KOPT-K1 (cell line): ENCODE measurements around the gene DNAJA3.

Source experiments
- H3K27ac ChIP-seq: fragments of 200-600 bp; sonication (generic); 2 replicates; pipeline ENCODE4 v1.5.1; 2016; ENCODE audit warnings: antibody characterized with exemption, mild to moderate bottlenecking, low read depth, low read length; ENCODE audit not compliant: poor library complexity, severe bottlenecking
- H3K36me3 ChIP-seq: fragments of 200-600 bp; sonication (generic); 2 replicates; pipeline ENCODE4 v1.5.1; 2017; ENCODE audit warnings: antibody characterized with exemption, mild to moderate bottlenecking, low read length, moderate library complexity; ENCODE audit not compliant: insufficient read depth
- H3K9me3 ChIP-seq: fragments of 200-600 bp; sonication (generic); 2 replicates; pipeline ENCODE4 v1.5.1; 2017; ENCODE audit warnings: antibody characterized with exemption, low read length, mild to moderate bottlenecking; ENCODE audit not compliant: insufficient read depth, poor library complexity, severe bottlenecking

DNAJA3 gene

GRCh38 chr16:4463522-4464163 lies 38.0 kb downstream of the DNAJA3 start:
- Histone ChIP-seq H3K27ac (peak overlapping the region; percentile 98), H3K36me3 (peaks cover 90% of the 10 kb centered on the region), H3K9me3 (no peaks in the 10 kb centered on the region)

DNA sequence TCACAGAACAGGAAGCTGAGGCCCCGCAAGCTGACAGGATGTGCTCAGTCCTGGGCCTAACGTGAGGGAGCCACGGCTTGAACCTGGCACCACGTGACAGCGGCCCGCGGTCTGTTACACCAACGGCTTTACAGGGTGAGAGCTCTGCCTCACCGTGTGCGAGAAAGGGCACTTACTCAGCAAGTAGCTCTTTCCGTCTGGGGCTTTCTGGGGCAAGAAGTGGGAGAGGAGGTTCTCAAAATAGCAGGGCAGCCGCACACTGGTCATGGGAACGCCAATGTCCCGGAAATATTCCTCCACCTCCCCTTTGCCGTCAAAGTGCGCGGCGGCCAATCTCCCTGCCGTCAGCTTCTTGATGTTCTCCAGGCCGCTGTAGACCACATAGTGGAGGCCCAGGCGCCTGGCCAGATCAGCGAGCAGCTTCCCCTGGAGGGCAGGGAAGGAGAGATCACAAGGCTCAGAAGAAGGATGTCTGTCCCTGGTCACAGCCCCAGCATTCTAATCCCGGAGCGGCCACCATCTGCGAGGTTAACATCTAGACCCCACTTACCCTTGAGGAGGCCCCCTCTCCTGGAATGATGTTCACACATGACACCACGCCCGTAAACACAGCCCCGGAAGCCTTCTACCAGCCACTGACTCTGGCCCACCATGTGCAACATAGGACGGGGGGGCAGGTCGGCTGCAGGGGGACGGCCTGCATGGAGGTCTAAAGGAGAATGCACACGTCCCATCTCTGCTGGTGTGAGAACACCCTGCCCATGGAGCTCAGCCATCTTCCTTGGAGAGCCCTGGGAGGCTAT lies 40.5 kb downstream of the DNAJA3 start:
- H3K9me3 ChIP-seq = no peaks in the 10 kb centered on the region
- H3K27ac ChIP-seq = peak overlapping the region; percentile 98
- peaks cover 84% of the 10 kb centered on the region for H3K36me3 ChIP-seq

DNA sequence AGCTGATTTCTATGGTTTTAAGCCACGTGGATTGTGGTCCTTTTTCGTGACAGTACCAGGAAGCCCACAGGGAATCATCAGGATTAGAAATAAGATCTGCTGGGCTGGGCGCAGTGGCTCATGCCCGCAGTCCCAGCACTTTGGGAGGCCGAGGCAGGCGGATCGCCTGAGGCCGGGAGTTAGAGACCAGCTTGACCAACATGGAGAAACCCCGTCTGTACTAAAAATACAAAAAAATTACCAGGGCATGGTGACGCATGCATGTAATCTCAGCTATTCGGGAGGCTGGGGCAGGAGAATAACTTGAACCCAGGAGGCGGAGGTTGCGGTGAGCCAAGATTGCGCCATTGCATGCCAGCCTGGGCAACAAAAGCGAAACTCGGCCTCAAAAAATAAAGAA lies 42.2 kb downstream of the DNAJA3 start:
- no peaks in the 10 kb centered on the region for H3K9me3 ChIP-seq
- peak overlapping the region; percentile 98 for H3K27ac ChIP-seq
- peaks cover 75% of the 10 kb centered on the region for H3K36me3 ChIP-seq

- Histone ChIP-seq H3K36me3 (peaks cover 64% of the 10 kb centered on the region), H3K27ac (no peak overlapping the region), H3K9me3 (no peaks in the 10 kb centered on the region)
Observed at GRCh38 chr16:4468972-4469371, 43.3 kb downstream of the DNAJA3 start.

DNA sequence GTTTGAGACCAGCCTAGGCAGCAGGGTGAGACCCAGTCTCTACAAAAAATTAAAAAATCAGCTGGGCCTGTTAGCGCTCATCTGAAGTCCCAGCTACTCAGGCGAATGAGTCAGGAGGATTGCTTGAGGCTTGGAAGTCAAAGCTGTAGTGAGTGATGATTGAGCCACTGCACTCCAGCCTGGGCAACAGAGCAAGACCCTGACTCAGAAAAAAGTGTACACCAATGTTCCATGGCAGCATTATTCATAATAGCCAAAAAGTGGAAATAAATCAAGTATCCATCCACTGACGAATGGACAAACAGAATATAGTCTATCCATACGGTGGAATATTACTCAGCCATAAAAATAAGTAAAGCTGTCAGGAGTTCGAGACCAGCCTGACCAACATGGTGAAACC lies 46.2 kb downstream of the DNAJA3 start:
- Histone ChIP-seq H3K36me3 (peaks cover 43% of the 10 kb centered on the region), H3K9me3 (no peaks in the 10 kb centered on the region), H3K27ac (no peak overlapping the region)

DNA sequence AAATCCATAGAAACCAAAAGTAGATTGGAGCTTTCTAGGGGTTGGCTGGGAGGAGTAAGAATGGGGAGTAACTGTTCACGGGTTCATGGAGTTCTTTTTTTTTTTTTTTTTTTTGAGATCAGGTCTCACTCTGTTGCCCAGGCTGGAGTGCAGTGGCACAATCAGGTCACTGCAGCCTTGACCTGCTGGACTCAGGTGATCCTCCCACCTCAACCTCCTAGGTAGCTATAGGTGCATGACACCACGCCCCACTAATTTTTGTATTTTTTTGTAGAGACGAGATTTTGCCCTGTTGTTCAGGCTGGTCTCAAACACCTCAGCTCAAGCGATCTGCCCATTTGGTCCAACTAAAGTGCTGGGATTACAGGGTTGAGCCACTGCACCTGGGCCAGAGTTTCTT lies 47.2 kb downstream of the DNAJA3 start:
- Histone ChIP-seq H3K36me3 (peaks cover 33% of the 10 kb centered on the region), H3K27ac (peak overlapping the region; percentile 95), H3K9me3 (no peaks in the 10 kb centered on the region)

- H3K36me3 ChIP-seq = peaks cover 18% of the 10 kb centered on the region
- no peaks in the 10 kb centered on the region for H3K9me3 ChIP-seq
- H3K27ac ChIP-seq = peak within 1 kb of the TSS; percentile 95
Observed at GRCh38 chr16:4474192-4474961, 48.7 kb downstream of the DNAJA3 start, which contains the start of gene NMRAL1. Gene NMRAL1 (minus strand): TSS chr16:4474625. CDS start chr16:4474132, 493 bp downstream.

DNA sequence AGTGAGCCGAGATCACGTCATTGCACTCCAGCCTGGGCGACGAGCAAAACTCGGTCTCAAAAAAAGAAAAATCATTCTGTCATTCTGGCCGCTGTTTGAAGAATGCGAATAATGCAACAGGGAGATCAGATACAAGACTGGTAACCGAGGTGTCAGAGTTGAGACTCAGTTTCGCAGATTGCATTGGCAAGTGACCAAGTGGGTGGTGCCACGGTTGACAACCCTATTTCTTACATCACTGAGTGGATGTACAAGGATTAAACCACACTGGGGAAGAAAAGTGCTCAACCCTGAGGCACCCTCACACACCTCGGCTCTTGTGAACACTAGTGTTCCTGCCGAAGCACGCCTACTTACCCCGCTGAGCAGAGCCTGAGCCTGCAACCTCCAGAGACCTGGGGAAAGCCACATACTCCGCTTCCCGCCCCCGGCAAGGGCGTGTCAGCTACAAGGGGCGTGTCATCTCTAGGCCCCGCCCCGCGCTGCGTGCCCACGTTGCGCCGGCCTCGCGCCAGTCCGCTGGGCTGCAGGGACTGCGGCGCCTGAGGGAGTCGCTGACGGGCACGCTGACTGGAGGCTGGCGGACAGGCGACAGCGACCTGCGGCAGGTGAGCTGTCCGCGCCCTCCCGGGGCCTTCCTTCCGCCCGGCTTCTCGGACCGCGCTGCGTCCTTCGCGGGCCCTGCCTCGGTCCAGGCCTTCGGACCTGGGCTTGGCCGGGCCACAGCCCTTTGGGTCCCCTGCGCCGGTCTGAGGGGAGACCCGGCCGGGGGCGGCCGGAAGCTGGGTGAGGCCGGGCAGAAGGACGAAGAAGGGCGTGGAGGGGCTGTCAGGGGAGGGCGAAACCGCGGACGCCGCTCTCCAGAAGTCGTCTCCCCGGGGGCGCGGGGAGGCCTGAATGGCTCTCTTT lies 50.5 kb downstream of the DNAJA3 start, which contains the start of gene HMOX2:
Gene HMOX2, plus strand, starts transcription at position 519 of the 909 bp plus-strand sequence. CDS start 29,127 bp downstream, outside the sequence.
- H3K36me3 ChIP-seq = peaks cover 9% of the 10 kb centered on the region; the same call in 1 of the 2 replicates
- peak within 1 kb of the TSS; percentile 95 for H3K27ac ChIP-seq
- no peaks in the 10 kb centered on the region for H3K9me3 ChIP-seq

DNA sequence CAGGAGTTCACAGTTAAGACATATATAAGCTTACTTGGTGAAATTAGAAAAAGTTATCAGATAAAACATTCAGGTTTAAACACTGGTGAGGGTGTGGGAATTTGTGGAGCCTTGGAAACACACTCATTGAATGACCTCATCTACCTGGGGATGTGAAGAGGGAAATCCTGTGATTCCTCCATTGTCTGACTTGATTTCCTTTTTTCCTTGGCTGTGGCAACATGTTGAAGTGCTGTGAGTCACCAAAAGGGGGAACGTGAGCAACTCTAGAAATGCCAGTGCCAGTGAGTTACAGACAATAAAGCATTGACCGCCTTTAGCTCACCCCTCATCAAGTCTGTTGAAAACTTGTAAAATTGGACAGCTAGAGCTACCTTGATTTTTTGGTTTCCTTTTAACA lies 52.3 kb downstream of the DNAJA3 start:
- Histone ChIP-seq H3K27ac (no peak overlapping the region), H3K36me3 (no peaks in the 10 kb centered on the region), H3K9me3 (no peaks in the 10 kb centered on the region)

- peaks cover 30% of the 10 kb centered on the region for H3K36me3 ChIP-seq
- H3K27ac ChIP-seq = no peak overlapping the region
- no peaks in the 10 kb centered on the region for H3K9me3 ChIP-seq
Observed at GRCh38 chr16:4481526-4481925, 55.9 kb downstream of the DNAJA3 start.

DNA sequence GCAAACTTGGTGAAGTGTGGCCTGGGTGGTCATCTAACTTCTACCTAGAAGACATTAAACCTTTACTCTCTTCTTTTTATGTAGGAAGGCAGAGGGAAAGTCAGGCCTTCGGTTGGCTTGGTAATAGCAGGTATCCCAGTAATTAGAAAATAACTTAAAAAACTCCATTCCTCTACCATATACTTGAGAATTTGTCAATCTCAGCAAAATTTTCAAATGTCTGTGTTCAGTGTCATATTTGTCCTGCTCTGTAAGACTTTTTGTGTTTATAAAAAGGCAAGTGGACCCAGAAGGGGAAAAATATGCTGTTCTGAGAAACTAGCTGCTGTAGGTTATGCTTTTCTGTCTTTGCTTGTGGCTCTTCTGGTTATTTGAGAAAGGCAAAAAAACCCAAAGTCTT lies 56.3 kb downstream of the DNAJA3 start:
- H3K36me3 ChIP-seq = peaks cover 34% of the 10 kb centered on the region
- no peaks in the 10 kb centered on the region for H3K9me3 ChIP-seq
- H3K27ac ChIP-seq = no peak overlapping the region

- Histone ChIP-seq H3K9me3 (no peaks in the 10 kb centered on the region), H3K36me3 (peaks cover 51% of the 10 kb centered on the region), H3K27ac (no peak overlapping the region)
Observed at GRCh38 chr16:4486126-4486893, 60.6 kb downstream of the DNAJA3 start.

DNA sequence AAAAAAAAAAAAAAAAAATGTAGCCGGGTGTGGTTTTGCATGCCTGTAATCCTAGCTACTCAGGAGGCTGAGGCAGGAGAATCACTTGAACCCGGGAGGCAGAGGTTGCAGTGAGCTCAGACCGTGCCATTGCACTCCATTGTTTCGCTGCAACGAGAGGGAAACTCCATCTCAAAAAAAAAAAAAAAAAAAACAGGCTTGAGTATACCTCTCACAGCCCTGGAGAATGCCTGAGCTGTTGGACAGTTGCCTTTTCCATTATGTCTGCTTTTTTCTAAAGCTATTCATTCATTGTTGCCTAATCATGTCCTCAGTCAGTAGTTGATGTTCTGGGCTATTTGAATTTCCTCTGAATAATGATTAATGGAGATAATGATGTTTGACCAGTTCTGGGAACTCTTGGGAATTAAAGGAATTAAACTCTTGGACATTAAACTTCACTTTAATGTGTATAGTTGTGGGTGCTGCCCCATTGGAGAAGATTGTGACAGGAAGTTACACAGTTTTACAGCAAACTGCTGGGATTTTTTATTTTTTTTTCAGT lies 62.4 kb downstream of the DNAJA3 start:
- peaks cover 52% of the 10 kb centered on the region for H3K36me3 ChIP-seq
- no peaks in the 10 kb centered on the region for H3K9me3 ChIP-seq
- peak overlapping the region; percentile 19 for H3K27ac ChIP-seq
